Endothelial cell of umbilical vein (primary cell): ENCODE results near the gene LMF1. TPM values are rescaled to one million over a fixed set of nuclear protein-coding genes. Genes with fewer than 3 reads are reported as not detected.
"Not testable (repeated sequence)": the region's sequence is repeated elsewhere in the genome, so short reads cannot be mapped to it uniquely, and the experiment has no call there.

Source experiments
- BruUV-seq: library from RNA; stranded (reverse); fragments of 400-500 nt; replicated peaks from 2 replicates; lab custom pipeline; 2021; lab: Mats Ljungman, UMichigan
- CTCF ChIA-PET: fragments of 300-600, 350-600 bp; sonication (Branson Sonifier 250); formaldehyde crosslinking; loops from one replicate; lab custom pipeline; 2021; ENCODE audit warnings: antibody characterized with exemption, inconsistent platforms; lab: Charles Lee
- POLR2A ChIA-PET: fragments of 300-600, 350-600 bp; sonication (Branson Sonifier 250); formaldehyde crosslinking; loops from one replicate; lab custom pipeline; 2021; ENCODE audit warnings: antibody characterized with exemption, inconsistent platforms; lab: Charles Lee
- DNase-seq: peaks from one replicate; pipeline ENCODE4 v3.0.0-alpha.2; 2011; ENCODE audit warnings: low read depth, low spot score
- FAIRE-seq: peaks from 2 replicates; lab custom pipeline; 2011; peaks lifted over from hg19 to GRCh38; lab: Jason Lieb, UNC
- H2AFZ ChIP-seq: 2 replicates; pipeline ENCODE4 v1.6.0; 2012; ENCODE audit warnings: low read depth, low read length, control low read depth, inconsistent platforms
- H3K27ac ChIP-seq: 2 replicates; pipeline ENCODE4 v1.5.1; 2011; ENCODE audit warnings: low read depth, mild to moderate bottlenecking, control low read depth, low read length, moderate library complexity; ENCODE audit not compliant: insufficient read depth
- H3K27me3 ChIP-seq, 2 experiments: 2 replicates each; pipeline versions ENCODE4 v1.6.0 to v1.6.1; 2011; ENCODE audit warnings: low read length in 2 of 2, mixed read lengths in 1 of 2; ENCODE audit not compliant: control insufficient read depth in 2 of 2, insufficient read depth in 2 of 2
- H3K36me3 ChIP-seq, 2 experiments: 2 replicates in 1 of 2; 3 replicates in 1 of 2; pipeline ENCODE4 v1.5.1; 2011; ENCODE audit warnings: low read length in 2 of 2, mild to moderate bottlenecking in 1 of 2, moderate library complexity in 1 of 2; ENCODE audit not compliant: control insufficient read depth in 2 of 2, insufficient read depth in 2 of 2; ENCODE audit errors: extremely low read depth in 1 of 2
- H3K4me1 ChIP-seq: 3 replicates; pipeline ENCODE4 v1.5.1; 2011; ENCODE audit warnings: mild to moderate bottlenecking, low read length; ENCODE audit not compliant: control insufficient read depth, insufficient read depth; ENCODE audit errors: extremely low read depth
- H3K4me2 ChIP-seq: 2 replicates; pipeline ENCODE4 v1.6.1; 2011; ENCODE audit warnings: low read length, control low read depth, mixed read lengths; ENCODE audit not compliant: insufficient read depth
- H3K4me3 ChIP-seq, 3 experiments: fragments of 200-600 bp in 1 of 3; sonication (generic), shearing (Covaris generic) in 1 of 3; replicated peaks in 1 of 3; 2 replicates each; pipeline ENCODE4 v1.5.1; 2011 to 2016; ENCODE audit warnings: control low read depth in 3 of 3, low read length in 3 of 3, mild to moderate bottlenecking in 2 of 3, inconsistent platforms in 1 of 3, low read depth in 1 of 3, moderate library complexity in 1 of 3; ENCODE audit not compliant: insufficient read depth in 1 of 3
- H3K79me2 ChIP-seq: 2 replicates; pipeline ENCODE4 v1.6.0; 2012; ENCODE audit warnings: low read length, inconsistent platforms; ENCODE audit not compliant: control insufficient read depth, insufficient read depth
- H3K9ac ChIP-seq: replicated peaks from 2 replicates; pipeline ENCODE3; 2011; ENCODE audit warnings: low read length, control low read depth; ENCODE audit not compliant: insufficient read depth; ENCODE audit errors: extremely low read depth
- H3K9me1 ChIP-seq: replicated peaks from 3 replicates; pipeline ENCODE4 v1.6.0; 2011; ENCODE audit warnings: mild to moderate bottlenecking, low read length; ENCODE audit not compliant: control insufficient read depth, insufficient read depth; ENCODE audit errors: extremely low read depth
- H3K9me3 ChIP-seq: replicated peaks from 2 replicates; pipeline ENCODE4 v1.5.1; 2012; ENCODE audit warnings: low read length, inconsistent platforms; ENCODE audit not compliant: control insufficient read depth, insufficient read depth
- H4K20me1 ChIP-seq: replicated peaks from 2 replicates; pipeline ENCODE3; 2011; ENCODE audit warnings: mild to moderate bottlenecking, low read length; ENCODE audit not compliant: control insufficient read depth, insufficient read depth; ENCODE audit errors: extremely low read depth
- CTCF ChIP-seq, 2 donors: IDR thresholded peaks; 1 replicate in 1 of 2; 2 replicates in 1 of 2; pipeline ENCODE4 v1.5.1; 2011; ENCODE audit warnings: low read length in 2 of 2, mild to moderate bottlenecking in 2 of 2, moderate library complexity in 2 of 2, control low read depth in 1 of 2, inconsistent platforms in 1 of 2, low read depth in 1 of 2; ENCODE audit not compliant: insufficient read depth in 1 of 2; ENCODE audit errors: extremely low read depth in 1 of 2
- EZH2 ChIP-seq: IDR thresholded peaks from 2 replicates; pipeline ENCODE4 v1.6.1; 2012; ENCODE audit warnings: borderline replicate concordance, low read depth, mild to moderate bottlenecking, moderate library complexity, low read length, inconsistent platforms; ENCODE audit not compliant: severe bottlenecking
- FOS ChIP-seq: IDR thresholded peaks from 2 replicates; pipeline ENCODE4 v1.6.1; 2011; ENCODE audit warnings: mild to moderate bottlenecking, low read length, moderate library complexity, borderline replicate concordance; ENCODE audit not compliant: insufficient read depth
- GATA2 ChIP-seq: IDR thresholded peaks from 2 replicates; pipeline ENCODE4 v1.7.0; 2011; ENCODE audit warnings: low read depth, mild to moderate bottlenecking, moderate library complexity, mixed read lengths, low read length; ENCODE audit not compliant: insufficient read length, insufficient read depth
- JUN ChIP-seq: IDR thresholded peaks from 2 replicates; pipeline ENCODE4 v1.6.1; 2011; ENCODE audit warnings: borderline replicate concordance, low read depth; ENCODE audit not compliant: insufficient read length, insufficient read depth
- MAX ChIP-seq: IDR thresholded peaks from 2 replicates; pipeline ENCODE4 v1.6.1; 2011; ENCODE audit not compliant: insufficient read depth, insufficient read length
- MYC ChIP-seq: IDR thresholded peaks from one replicate; pipeline ENCODE4 v1.6.1; 2011; ENCODE audit warnings: mild to moderate bottlenecking, low read depth, low read length
- POLR2A ChIP-seq: IDR thresholded peaks from 2 replicates; pipeline ENCODE4 v1.6.1; 2012; ENCODE audit warnings: low read depth, mild to moderate bottlenecking, control low read depth, low read length
- POLR2AphosphoS5 ChIP-seq: IDR thresholded peaks from 2 replicates; pipeline ENCODE4 v1.6.1; 2012; ENCODE audit warnings: low read depth, mild to moderate bottlenecking, control low read depth, low read length, moderate library complexity; ENCODE audit not compliant: insufficient read depth
- dilution Hi-C: fragments of 300-500 bp; cut with MboI; formaldehyde crosslinking; loops from one replicate; pipeline ENCODE4 v1.15.0; 2019; ENCODE audit warnings: low sequenced_read_pairs; ENCODE audit not compliant: extremely low pct_ligation_motif_present
- intact Hi-C: fragments of 100-400 bp; cut with micrococcal nuclease; formaldehyde crosslinking; loops from one replicate; pipeline ENCODE4 v1.10.0; 2022
- polyA plus RNA-seq, 4 experiments: library from polyadenylated mRNA; depleted of rRNA in 3 of 4; stranded (reverse) in 3 of 4; unstranded in 1 of 4; fragments of >200 nt; gene quantifications; 2 replicates each; pipeline versions ENCODE4 v1.2.1 to v1.2.3, GENCODE V29; 2011 to 2012; ENCODE audit warnings: missing spikeins in 1 of 4
- total RNA-seq: library from RNA; stranded (reverse); gene quantifications from 2 replicates; pipeline ENCODE4 v1.2.3, GENCODE V29; 2021

The LMF1 gene
- total and polyA plus RNA-seq, 2 donors (not counting 3 experiments of a cell fraction or from before 2014, with no cell fraction given): 17.8 TPM

DNA sequence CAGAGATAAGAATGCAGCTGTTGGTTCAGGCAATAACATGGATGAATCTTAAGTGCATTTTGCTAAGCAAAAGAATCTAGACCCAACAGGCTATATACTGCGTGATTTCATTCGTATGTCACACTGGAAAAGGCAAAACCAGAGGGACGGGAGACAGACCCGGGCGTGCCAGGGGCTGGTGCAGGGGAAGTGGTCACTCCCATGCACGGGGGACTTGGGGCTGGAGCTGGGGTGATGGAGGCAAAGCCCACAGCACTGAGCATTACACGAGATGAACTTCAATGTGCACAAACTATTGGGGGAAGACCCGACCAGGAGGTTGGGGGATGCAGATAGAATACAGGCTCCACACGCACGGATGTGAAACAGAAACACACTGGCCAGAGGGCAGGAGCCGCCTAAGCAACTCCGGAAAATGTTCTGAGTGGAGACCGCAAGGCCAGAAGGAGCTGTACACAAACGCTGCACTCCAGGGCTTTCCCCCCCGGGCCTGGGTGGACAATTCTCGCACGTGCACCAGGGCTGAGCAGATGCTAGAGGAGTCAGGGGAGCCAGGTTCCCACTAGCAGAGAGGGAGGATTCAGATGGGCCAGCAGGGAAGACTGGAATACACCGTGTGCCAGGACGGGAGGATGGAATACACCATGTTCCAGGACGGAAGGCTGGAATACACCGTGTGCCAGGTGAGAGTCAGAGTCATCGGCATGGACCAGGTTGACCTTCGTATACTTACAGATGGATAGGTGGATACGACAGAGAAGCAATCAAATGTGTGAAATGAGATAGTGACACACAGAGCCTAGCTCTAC, 11.3 kb downstream of the LMF1 start:
- FAIRE-seq (no peak), DNase-seq (no peak)
- peaks cover 10% of the 10 kb centered on the region for H3K4me1 ChIP-seq
- intact Hi-C loops (no loop called here), dilution Hi-C loops (no loop called here)
- no peak overlapping the region for H3K4me2 ChIP-seq
- H3K9ac ChIP-seq: no peak overlapping the region
- no peaks in the 10 kb centered on the region for H3K36me3 ChIP-seq
- no peaks in the 10 kb centered on the region for H3K27me3 ChIP-seq
- no peak overlapping the region for H3K27ac ChIP-seq
- no peak for TF ChIP-seq FOS
- no peak for TF ChIP-seq CTCF (IDR thresholded peaks at IDR 0.05; ENCODE audit: extremely low read depth in 1 of 2, insufficient read depth in 1 of 2, low read depth in 1 of 2, low read length in 2 of 2)
- TF ChIP-seq POLR2A: no peak
- no peak for TF ChIP-seq MYC
- TF ChIP-seq EZH2: no peak
- no peak for TF ChIP-seq GATA2
- TF ChIP-seq JUN: no peak
- TF ChIP-seq MAX: no peak
- no peak for TF ChIP-seq POLR2AphosphoS5
- H4K20me1 ChIP-seq: no peaks in the 10 kb centered on the region
- no TSS peak for BruUV-seq
- H3K9me1 ChIP-seq: no peaks in the 10 kb centered on the region
- no peak overlapping the region for H3K4me3 ChIP-seq
- ChIA-PET POLR2A (no interaction called here), CTCF (no interaction called here)
- H2AFZ ChIP-seq: no peak overlapping the region
- H3K79me2 ChIP-seq: no peaks in the 10 kb centered on the region
- no peaks in the 10 kb centered on the region for H3K9me3 ChIP-seq

- POLR2A ChIA-PET, H3K36me3 ChIP-seq, H3K79me2 ChIP-seq, H3K9ac ChIP-seq, FAIRE-seq, H3K9me1 ChIP-seq, H2AFZ ChIP-seq, intact Hi-C loops, H3K4me1 ChIP-seq, H3K27ac ChIP-seq, H3K9me3 ChIP-seq, BruUV-seq, H3K27me3 ChIP-seq, CTCF ChIA-PET, H3K4me2 ChIP-seq, H4K20me1 ChIP-seq, DNase-seq, dilution Hi-C loops, H3K4me3 ChIP-seq: not testable (repeated sequence)
These were observed 15.0 kb downstream of the LMF1 start for GRCh38 chr16:955766-956165.

- POLR2A ChIA-PET, H3K4me1 ChIP-seq, H3K4me2 ChIP-seq, H3K9me1 ChIP-seq, intact Hi-C loops, H3K27ac ChIP-seq, H2AFZ ChIP-seq, H3K4me3 ChIP-seq, CTCF ChIA-PET, H3K9me3 ChIP-seq, H3K9ac ChIP-seq, H3K27me3 ChIP-seq, dilution Hi-C loops, H3K79me2 ChIP-seq, H4K20me1 ChIP-seq, FAIRE-seq, H3K36me3 ChIP-seq, BruUV-seq: not testable (repeated sequence)
- peak; percentile 10 for DNase-seq
These were observed 17.0 kb downstream of the LMF1 start for GRCh38 chr16:953818-954217.
